ENCODE results near the gene KCNE2.
"Not testable (repeated sequence)": the region's sequence is repeated elsewhere in the genome, so short reads cannot be mapped to it uniquely, and the experiment has no call there.

KCNE2 gene

DNA sequence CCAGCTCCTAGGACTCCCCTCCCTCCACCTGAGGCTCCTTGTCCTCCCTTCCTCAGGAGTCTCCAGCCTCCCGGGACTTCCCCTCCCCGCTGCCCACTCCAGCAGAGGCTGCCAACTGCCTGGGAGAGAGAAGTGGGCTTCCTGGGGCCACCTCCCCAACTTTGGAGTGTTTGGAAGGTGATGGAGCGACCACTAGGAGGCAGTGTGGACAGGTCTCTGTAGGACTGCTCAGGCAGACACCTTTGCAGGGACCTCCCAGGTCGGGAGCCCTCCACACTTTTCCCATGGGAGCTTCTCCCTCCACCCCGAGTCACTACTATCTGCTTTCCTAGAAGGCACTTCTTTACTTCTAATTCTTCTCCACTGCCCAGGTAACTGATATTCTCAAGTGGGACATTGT, 40.9 kb downstream of the KCNE2 start:
- H3K36me3 ChIP-seq (ENCODE audit: control insufficient read depth in 2 of 2, insufficient read depth in 1 of 2, low read length in 2 of 2); H3K4me1 ChIP-seq (ENCODE audit: control insufficient read depth, insufficient read depth, low read length); H3K4me3 ChIP-seq (ENCODE audit: low read depth, low read length); H3K9me3 ChIP-seq (ENCODE audit: control insufficient read depth, insufficient read depth, low read depth, low read length); CTCF ChIA-PET; POLR2A ChIA-PET; H3K27ac ChIP-seq (ENCODE audit: extremely low read depth, low read depth, low read length): not testable (repeated sequence)

DNA sequence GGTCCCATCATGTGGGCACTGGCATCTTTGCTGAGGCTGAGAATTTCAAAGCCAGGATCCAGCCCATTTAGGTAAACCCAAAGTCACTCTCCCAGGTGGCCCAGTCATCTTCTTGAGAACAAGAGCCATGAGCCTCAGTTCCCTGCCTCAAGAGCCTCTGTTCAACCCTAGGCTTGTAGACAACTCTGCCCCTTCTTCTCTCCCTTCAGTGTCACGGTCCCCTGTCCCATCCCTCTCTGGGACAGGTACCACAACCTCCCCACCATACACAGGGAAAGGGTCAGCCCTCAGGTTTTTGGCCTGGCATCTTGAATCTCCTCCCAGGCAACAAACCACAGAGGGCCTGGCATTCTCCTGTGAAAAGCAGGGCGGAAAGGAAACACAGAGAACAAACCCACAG, 41.9 kb downstream of the KCNE2 start:
- H3K9me3 ChIP-seq (ENCODE audit: control insufficient read depth, insufficient read depth, low read depth, low read length); H3K4me3 ChIP-seq (ENCODE audit: low read depth, low read length); H3K4me1 ChIP-seq (ENCODE audit: control insufficient read depth, insufficient read depth, low read length); POLR2A ChIA-PET; H3K27ac ChIP-seq (ENCODE audit: extremely low read depth, low read depth, low read length); H3K36me3 ChIP-seq (ENCODE audit: control insufficient read depth in 2 of 2, insufficient read depth in 1 of 2, low read length in 2 of 2); CTCF ChIA-PET: not testable (repeated sequence)

GRCh38 chr21:34406102-34406501, 42.3 kb downstream of the KCNE2 start:
- H3K9me3 ChIP-seq (ENCODE audit: control insufficient read depth, insufficient read depth, low read depth, low read length); POLR2A ChIA-PET; CTCF ChIA-PET; H3K4me3 ChIP-seq (ENCODE audit: low read depth, low read length); H3K4me1 ChIP-seq (ENCODE audit: control insufficient read depth, insufficient read depth, low read length); H3K36me3 ChIP-seq (ENCODE audit: control insufficient read depth in 2 of 2, insufficient read depth in 1 of 2, low read length in 2 of 2); H3K27ac ChIP-seq (ENCODE audit: extremely low read depth, low read depth, low read length): not testable (repeated sequence)

- H3K4me3 ChIP-seq (ENCODE audit: low read depth, low read length); H3K4me1 ChIP-seq (ENCODE audit: control insufficient read depth, insufficient read depth, low read length); POLR2A ChIA-PET; H3K9me3 ChIP-seq (ENCODE audit: control insufficient read depth, insufficient read depth, low read depth, low read length); H3K27ac ChIP-seq (ENCODE audit: extremely low read depth, low read depth, low read length); CTCF ChIA-PET; H3K36me3 ChIP-seq (ENCODE audit: control insufficient read depth in 2 of 2, insufficient read depth in 1 of 2, low read length in 2 of 2): not testable (repeated sequence)
Observed at GRCh38 chr21:34406676-34407075, 42.9 kb downstream of the KCNE2 start.

DNA sequence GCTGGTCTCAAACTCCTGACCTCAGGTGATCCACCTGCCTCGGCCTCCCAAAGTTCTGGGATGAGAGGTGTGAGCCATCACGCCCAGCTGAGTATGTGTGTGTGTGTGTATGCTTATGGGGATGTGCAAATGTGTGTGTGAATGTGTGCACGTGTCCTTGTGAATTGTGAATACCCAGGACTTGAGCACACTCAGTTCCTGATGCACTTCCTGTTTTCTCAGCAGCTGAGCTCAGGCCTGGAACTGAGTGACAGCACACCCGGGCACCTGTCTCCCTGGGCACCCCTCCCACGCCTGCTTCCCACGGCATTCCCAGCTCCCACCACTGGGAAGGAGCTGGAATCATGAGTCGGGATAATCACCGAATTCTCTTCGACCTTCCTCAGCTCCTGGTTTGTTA, 43.5 kb downstream of the KCNE2 start:
- H3K36me3 ChIP-seq (ENCODE audit: control insufficient read depth in 2 of 2, insufficient read depth in 1 of 2, low read length in 2 of 2); CTCF ChIA-PET; POLR2A ChIA-PET; H3K27ac ChIP-seq (ENCODE audit: extremely low read depth, low read depth, low read length); H3K4me3 ChIP-seq (ENCODE audit: low read depth, low read length); H3K9me3 ChIP-seq (ENCODE audit: control insufficient read depth, insufficient read depth, low read depth, low read length); H3K4me1 ChIP-seq (ENCODE audit: control insufficient read depth, insufficient read depth, low read length): not testable (repeated sequence)

- POLR2A ChIA-PET; H3K27ac ChIP-seq (ENCODE audit: extremely low read depth, low read depth, low read length); CTCF ChIA-PET; H3K4me1 ChIP-seq (ENCODE audit: control insufficient read depth, insufficient read depth, low read length); H3K36me3 ChIP-seq (ENCODE audit: control insufficient read depth in 2 of 2, insufficient read depth in 1 of 2, low read length in 2 of 2); H3K9me3 ChIP-seq (ENCODE audit: control insufficient read depth, insufficient read depth, low read depth, low read length); H3K4me3 ChIP-seq (ENCODE audit: low read depth, low read length): not testable (repeated sequence)
Observed at GRCh38 chr21:34417448-34418077, 53.8 kb downstream of the KCNE2 start.

Data from HEK293 (cell line).